NCI-H1417 treated with DMSO at 0.1 percent for 48 hours (cell line): Measurements from ENCODE around the gene RBMS3.

Source experiments
- DNase-seq: peaks from one replicate; lab custom pipeline; 2025; lab: John Stamatoyannopoulos, UW

The RBMS3 gene

DNA sequence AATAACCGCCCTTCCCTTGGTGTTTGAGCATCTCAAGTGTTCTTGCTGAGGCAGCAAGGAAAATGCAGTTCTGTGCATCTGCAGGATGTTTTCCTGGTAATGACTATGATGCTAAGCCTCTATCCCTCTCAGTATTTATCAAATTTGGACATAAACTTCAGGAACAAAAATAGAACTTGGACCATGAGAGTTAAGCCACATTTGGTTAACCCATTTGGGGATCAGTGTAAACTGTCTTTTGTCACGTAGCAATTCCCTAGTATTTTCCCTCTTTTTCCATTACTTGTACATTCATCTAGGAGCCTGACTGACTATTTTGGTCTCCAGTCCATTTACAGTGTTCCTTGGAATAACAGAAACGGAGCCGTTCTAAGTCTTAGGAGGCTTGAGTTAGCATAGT lies 250.8 kb downstream of the RBMS3 start:
- DNase-seq: no peak

DNA sequence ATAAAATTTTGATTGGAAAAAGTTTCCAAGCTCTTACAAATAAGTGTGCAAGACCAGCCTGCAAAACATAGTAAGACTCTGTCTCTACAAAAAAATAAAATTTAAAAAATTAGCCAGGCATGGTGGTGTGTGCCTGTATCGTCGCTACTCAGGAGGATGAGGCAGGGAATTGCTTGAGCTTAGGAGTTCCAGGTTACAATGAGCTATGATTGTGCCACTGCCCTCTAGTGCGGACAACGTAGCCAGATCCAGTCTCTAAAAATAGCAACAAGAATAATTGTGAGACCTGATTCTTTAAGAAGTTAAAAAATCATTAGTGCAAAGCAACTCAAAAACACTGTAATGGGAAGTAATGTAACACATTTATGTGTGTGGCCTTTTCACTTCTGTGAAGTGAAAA lies 251.6 kb downstream of the RBMS3 start:
- no peak for DNase-seq

DNA sequence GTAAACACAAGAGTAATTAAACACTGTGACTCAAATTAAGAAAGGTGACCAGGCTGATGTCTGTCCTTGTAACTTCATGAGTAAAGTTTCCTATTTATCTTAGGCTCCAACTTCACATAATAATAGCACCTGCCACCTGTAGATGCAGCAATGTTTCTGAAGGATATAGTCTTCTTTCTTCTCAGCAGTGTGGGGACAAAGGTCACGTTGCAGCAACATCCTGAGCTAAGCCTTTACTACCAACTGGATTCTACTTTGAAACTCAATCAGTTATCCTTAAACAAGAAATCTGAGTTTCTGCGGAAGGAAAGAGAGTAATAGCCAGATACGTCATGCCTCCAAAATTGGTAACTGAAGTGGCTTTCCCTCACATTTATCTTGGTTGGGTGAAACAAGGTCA lies 253.1 kb downstream of the RBMS3 start:
- DNase-seq: no peak

DNA sequence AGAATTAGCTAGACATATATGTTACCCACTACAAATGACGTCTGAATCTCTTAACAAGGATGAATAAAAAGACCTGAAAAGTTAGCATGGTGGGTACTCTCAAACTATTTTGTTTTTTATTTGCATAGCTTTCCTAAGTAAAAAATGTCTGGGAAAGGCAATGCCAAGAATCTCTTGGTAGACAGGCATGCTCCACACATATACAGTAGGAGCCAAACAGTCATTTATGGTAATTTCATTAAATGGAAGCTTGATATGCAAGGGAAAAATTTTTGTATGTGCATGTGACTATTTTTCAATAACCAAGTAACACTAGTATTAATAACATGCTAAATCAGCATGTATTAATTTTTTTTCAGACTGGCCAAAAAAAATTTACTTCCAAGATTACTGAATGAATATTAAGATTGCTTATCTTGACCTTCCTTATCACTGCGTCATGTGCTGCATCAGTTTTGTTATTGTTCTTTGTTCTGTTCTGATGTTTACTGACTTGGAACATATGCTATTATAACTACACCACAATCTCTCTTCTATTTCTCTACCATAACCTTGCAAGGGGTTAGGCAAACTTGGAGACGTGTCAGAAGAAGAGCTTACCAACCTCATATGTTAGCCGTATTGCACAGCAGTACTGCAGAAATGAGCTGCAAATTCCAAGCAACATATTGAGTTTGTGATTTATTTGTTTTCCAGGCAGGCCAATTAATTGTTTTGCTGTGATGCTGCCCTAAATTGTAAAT lies 255.3 kb downstream of the RBMS3 start:
- no peak for DNase-seq

DNA sequence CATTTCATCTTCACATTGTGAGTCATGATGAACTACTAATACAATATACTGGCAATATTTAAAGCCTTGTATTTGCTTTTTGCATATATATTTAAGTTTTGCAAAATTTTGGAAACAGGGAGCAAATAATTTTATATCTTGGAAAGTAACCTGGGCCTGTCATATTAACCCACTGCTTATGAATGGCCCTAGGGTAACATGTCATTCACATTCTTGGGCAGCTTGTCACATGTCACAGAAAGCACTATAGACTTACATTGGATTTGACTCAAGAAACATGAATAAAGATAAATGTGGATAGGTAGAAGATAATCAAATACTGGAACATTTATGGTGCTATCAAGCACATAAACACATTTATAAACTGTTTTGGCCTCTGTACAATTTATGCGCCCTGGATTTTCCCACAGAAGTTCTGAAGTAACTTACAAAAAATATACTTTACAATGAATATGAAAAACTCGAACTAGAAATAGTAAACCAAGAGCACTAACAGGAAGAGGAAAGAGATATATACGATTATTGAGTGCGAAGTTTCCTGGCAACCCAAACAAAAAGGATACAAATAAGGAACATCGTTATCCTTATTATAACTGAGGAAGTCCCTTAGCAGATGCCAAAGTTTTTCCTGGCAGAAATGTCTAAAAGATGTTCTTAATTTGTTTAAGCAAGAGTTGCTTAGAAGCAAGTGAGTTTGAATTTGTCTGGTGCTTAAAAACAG lies 257.2 kb downstream of the RBMS3 start:
- DNase-seq: no peak

DNA sequence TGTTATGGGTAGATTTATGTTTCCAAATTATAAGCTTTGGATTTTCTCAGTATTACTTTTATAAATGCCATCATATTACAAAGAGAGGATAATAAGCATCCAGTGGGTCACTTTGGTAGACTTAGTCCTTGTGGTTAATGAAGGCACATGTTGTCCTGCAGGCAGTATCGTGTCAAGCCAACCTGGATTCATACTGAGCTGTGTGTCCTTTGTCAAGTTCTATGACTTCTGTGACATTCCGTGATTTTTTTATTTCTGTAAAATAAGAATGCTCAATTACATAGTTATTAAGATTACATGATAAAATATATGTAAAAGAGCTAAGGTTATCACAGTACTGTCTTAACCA lies 257.7 kb downstream of the RBMS3 start:
- no peak for DNase-seq

DNA sequence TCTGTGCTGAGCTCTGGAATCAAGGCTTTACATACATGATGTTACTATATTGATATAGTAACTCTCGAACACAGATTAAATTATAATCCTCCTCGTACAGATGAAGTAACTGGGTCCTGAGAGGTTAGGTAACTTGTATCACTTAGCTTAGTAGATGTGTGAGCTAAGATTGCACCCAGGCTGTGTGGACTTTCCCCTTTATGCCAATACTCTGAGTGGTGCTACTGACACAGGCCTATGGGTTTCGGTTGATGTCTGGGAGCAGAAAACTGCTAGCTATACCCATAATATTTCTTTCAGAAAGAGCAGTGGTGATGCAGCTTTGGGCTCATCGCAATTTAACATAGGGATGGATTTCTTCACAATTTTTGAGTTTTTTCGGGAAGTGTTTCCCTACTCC lies 259.7 kb downstream of the RBMS3 start:
- DNase-seq: no peak

DNA sequence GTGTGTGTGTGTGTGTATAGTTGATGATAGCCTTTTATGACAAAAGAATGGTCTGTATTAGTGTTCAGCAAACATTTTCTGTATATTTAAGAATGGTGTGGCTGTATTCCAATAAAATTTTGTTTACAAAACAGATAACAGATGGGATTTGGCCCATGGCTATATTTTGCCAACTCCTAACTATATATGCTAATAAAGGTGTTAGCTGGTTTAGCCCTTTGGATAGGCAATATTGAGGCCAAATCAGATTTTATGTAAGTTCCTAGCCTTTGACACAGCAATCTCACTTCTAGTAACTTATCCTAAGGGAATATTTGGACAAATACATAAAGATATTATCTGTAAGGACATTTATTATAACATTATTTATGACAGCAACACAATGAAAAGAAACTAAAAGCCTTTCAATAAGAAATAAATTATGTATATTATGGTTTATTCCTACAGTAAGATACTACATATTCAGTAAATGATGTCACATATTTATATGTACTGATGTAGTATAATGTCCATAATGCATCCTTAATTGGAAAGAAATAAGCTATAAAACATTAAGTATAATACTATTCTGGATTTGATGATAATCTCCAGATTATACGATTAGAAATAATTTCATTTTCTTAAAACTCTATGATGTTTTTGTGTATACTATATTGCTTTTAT lies 264.0 kb downstream of the RBMS3 start:
- DNase-seq: no peak

DNA sequence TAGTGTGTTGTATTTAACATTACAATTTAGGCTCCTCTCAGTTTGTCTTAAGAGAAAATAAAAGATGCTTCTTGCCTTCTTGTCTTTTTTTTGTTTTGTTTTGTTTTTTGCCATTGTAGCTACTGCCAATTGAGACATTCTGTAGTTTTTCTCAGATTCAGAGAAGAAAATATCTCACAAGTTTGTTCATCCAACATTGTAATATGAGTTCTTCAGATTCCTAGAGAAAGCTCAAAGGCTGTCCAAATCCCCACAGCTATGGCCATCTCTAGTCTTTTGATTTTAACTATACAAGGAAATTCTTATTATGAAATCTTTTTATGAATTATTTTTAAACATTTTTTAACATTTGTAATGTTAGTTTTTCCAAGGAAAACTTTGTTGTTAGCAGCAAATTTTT lies 264.7 kb downstream of the RBMS3 start:
- DNase-seq: no peak

DNA sequence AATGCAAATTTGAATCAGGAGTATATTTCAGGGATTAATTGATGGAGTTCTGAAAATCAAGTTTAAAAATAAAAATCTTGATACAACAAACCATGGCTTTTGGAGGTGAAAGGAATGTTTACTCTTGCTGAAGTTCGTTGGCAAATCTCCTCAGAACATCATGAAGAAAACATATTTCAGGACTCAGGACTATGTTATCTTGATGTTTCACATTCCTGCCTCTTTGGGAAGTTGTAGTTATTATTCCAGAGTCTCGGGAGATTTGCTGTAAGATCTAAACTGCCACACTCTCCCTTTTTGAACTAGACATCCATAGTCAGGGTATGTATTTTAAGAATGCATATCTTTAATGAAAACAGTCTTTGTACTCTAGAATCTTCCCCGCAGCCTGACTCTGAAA lies 271.2 kb downstream of the RBMS3 start:
- DNase-seq: no peak

DNA sequence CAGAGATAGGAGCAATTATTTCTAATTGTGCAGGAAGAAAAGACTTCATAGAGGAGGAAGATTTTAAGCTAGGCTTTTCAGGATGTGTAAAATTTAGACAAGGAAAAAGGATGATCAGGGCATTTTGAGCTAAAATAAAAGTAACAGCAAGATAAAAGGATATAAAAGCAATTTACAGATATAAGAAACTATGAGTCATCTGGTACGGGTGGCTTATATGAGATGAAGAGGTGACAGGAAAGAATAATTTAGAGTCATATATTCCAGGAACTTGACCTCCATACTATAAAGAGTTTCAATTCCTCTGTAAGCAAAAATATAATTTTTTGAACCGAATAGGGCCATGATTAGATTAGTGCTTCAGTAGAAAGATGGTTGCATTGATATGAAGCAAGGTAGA lies 273.7 kb downstream of the RBMS3 start:
- no peak for DNase-seq

DNA sequence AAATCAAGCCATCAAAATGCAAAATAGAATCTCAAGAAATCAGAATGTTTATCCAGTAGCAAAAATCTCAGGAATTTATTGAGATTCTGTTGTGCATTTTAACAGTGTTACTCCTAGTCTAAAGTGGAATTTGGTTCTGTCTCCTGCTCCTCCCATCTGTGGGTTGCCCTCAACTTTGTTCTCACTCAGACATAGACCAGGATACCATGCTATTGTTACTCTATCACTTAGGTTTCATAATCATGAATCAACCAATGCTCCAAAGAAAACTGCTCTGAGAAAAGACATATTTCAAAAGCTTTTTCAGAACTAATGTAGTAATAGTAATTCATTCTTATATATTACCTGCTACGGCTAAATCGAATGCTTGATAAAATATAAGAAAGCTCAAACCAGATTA lies 274.7 kb downstream of the RBMS3 start:
- DNase-seq: no peak

DNA sequence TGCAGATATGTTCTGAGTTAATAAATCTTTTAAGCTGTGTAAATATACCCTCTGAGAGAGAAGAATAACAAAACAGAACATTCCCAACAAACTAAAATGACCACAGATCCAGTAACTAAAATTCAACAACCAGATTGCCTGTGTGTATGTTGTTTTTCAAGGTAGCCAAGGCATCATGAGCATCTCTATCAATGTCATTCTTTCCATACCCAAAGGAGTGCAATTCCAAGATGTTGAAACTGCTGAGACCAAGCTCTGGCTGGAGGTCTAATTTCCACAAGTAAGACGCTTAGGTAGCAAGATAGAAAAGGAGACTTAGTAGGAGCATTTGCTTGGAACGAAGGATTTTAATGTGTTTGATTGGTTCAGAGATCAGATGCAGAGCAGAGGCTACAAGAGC lies 276.3 kb downstream of the RBMS3 start:
- no peak for DNase-seq

DNA sequence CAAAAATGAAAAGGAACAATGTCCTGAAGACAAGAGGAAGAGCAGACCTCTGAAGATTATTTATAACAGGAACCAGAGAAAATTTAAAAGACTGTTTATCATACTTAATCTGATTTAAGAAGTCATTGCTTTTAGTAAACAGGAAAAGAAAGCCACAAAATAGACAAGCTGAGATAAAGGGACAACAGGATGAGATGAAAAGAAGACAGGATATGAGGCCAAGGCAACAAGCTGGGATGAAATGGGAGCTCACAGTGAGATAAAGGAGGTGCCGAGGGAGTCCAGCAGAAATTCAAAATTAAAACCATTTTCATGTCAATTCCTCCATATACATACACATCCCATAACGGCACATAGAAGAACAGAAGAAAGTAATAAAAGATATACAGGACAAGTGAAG lies 277.0 kb downstream of the RBMS3 start:
- DNase-seq: no peak

DNA sequence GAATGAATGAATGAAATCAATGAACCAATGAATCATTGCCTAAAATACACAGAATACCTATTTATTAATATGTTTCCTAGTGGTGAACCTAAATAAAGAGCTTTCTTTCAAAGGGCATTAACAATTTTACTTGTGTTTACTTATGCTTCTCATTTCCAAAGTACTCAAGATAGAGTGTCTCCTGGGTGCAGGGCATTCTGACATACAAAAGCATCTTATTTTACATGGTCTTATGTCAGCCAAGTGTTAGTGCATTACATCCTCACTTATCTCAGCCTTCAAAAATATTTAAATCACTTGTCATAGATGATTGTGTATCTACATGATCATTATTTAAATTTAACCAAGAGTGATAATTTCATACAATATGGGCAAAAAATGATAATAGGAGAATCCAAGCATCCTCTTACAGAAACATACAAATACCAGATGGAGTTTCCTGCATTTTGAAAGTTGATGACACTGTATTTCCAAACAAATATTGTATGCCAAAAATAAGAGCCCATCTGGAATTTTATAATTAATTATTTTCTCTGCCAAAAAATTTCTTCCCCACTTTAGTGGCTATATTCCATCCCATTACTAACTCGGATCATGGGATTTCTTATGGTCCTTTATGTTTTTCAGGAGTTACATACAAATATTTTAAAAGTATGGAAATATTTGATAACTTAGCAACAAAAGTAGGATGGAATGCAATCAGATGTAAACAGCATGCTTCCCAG lies 279.0 kb downstream of the RBMS3 start:
- no peak for DNase-seq

DNA sequence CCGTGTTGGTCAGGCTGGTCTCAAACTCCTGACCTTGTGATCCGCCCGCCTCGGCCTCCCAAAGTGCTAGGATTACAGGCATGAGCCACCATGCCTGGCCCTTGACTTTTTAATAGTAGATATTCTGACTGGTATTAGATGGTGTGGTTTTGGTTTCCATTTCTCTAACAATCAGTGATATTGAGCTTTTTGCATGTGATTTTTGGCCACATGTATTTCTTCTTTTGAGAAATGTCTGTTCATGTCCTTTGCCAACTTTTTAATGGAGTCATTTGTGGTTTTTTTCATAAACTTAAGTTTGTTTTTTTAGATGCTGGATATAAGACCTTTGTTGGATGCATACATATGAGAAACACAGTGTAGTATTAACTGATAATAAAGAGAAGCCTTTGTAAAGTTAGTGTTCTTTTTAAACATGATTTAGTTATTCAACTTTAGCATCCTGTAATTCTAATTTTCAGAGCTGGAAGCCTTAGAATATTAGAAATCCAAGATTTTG lies 280.8 kb downstream of the RBMS3 start:
- DNase-seq: no peak

DNA sequence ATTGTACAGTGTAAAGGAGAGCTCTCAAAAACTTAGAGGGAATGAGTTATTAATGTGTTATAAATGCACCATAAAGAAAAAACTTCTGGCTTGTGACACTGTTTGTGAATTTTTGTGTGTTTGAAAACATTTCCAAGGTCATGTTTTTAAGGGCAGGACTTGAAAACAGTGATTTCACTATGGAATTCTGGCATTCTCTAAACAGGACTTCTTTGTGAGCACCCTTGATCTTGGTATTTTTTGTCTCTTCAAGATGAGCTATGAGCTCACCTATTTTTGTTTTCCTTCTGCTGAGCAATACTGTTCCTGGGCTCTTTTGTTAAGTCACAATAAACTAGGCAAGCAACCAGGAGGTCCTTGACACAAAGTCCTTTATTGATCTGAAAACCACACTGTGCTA lies 284.4 kb downstream of the RBMS3 start:
- DNase-seq: no peak

DNA sequence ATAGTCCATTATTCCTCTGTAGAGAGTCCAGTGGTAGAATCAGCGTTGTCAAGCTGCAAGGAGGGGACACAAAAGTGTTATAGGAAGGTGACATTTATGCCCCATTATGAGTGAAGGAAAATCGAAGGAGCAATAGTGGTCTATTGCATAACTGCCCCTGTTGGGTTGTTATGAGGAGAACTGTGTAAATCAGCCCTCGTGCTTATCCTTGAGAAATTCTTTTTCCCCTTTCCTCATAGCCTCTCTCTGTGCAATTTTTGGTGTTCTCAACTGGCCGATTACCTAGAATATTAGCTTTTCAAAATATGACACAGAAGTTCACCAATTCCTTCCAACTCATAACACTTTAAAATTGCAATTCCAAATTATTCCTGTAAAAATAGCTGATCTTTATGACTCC lies 286.6 kb downstream of the RBMS3 start:
- no peak for DNase-seq

DNA sequence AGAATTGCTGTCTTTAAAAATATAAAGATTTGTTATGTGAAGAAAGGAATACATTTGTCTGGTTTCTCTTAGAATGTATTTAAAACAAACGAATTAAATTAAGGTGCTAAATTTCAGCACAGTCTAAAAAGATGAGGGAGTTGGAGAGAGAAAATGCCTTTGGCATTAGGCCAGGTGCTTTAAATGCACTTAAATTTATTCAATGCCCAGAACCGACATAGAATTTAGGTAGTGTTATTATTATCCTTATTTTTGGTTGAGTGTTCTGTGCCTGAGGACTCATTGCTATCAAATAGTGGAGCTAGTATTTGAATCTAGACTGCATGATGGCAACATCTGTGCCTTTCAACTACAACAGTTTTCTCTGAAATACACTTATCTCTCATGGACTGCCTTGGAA lies 287.5 kb downstream of the RBMS3 start:
- DNase-seq: no peak

DNA sequence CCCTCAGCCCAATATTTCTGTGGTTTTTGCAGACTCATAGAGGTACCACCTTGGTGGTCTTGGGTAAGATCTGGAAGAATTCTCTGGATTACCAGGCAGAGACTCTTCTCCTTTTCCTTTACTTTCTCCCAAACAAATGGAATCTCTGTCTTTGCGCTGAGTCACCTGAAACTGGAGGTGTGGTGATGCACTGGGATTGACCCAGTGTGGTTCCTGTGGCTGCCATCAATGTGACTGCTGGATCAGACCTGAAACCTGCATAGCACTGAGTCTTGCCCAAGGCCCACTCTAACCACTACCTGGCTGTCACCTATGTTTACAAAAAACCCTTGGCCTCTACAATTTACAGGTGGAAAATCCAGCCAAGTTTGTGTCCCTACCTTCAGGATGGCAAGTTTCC lies 295.3 kb downstream of the RBMS3 start:
- no peak for DNase-seq

DNA sequence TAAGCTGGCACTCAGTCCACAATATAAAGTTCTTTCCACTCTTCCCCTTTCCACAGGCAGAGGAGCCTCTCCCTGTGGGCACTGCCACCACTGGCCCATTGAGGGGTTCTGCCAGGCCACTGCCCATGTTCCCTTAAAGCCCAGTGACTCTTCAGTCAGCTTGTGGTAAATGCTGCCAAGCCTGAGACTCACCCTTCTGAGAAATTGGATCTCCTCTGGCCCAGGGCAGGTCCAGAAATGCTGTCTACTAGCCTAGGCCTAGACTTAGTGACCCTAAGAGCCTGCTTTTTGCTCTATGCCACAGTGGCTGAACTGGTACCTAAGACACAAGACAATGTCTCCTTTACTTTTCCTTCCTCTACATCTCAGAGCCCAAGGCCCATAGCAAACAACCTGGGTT lies 295.8 kb downstream of the RBMS3 start:
- DNase-seq: no peak

DNA sequence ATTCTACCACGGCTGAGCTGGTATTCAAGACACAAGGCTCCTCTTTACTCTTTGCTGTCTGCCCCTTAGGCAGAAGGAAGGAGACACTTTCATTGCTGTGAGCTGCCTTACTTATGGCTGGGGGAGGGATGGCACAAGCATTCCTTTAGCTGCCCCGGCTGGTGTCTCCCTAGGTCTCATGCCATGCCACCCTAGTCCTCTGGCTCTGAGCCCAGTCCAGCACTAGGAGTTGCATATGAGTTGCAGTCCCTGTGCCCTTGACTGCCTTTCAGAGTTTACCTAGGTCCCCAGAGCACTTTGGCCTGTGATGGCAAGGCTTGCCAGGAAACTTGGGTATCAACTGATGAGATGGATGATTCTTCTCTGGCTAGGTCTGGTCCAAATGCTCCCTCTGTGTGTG lies 296.4 kb downstream of the RBMS3 start:
- DNase-seq: no peak

DNA sequence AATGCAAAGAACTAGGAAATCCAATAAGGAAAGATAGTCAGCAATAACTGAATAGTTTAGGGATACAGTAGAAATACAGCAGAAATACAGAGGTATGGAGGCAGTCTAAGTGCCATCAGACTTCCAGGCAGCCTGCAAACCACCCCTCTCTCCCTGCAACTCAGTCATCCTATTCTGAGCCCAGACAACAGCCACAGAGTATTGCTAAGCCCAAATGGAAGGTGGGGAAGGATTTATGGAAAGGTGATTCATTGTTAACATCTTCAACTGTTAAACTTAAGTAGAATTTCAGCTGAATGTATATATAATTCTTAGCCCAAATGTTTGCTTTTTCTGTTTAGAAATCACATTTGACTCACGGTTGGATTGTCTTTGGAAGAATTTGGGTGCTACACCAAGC lies 300.4 kb downstream of the RBMS3 start:
- DNase-seq: no peak
